Uterus (tissue), 4 donors: ENCODE data around the gene ELP2. TPM values are rescaled to one million over a fixed set of nuclear protein-coding genes. Genes with fewer than 3 reads are reported as not detected.
"Not testable (repeated sequence)": the region's sequence is repeated elsewhere in the genome, so short reads cannot be mapped to it uniquely, and the experiment has no call there.

Source experiments
- DNase-seq, 2 donors: peaks; one replicate each; pipeline ENCODE4 v3.0.0-alpha.2; 2019 to 2020
- H3K27ac ChIP-seq, 2 donors: fragments of 200-600 bp; sonication (generic); 1 replicate in 1 of 2; 2 replicates in 1 of 2; pipeline ENCODE4 v1.5.1; 2016 to 2018
- H3K27me3 ChIP-seq, 2 donors: fragments of 200-600 bp; sonication (generic); one replicate each; pipeline ENCODE4 v1.5.1; 2018 to 2019; ENCODE audit warnings: control low read depth in 1 of 2
- H3K36me3 ChIP-seq, 2 donors: fragments of 200-600 bp; sonication (generic); one replicate each; pipeline ENCODE4 v1.5.1; 2019; ENCODE audit warnings: control low read depth in 1 of 2
- H3K4me1 ChIP-seq, 2 donors: fragments of 200-600 bp; sonication (generic); one replicate each; pipeline ENCODE4 v1.5.1; 2018 to 2019; ENCODE audit warnings: control low read depth in 1 of 2
- H3K4me3 ChIP-seq, 2 donors: fragments of 200-600 bp; sonication (generic); 1 replicate in 1 of 2; 2 replicates in 1 of 2; pipeline ENCODE4 v1.5.1; 2018 to 2019; ENCODE audit warnings: mild to moderate bottlenecking in 1 of 2
- H3K9me3 ChIP-seq, 2 donors: fragments of 200-600 bp; sonication (generic); one replicate each; pipeline ENCODE4 v1.5.1; 2019; ENCODE audit warnings: control low read depth in 1 of 2
- POLR2A ChIP-seq, 2 donors: fragments of 450-650 bp; IDR thresholded peaks; one replicate each; pipeline ENCODE4 v1.6.1; 2016; ENCODE audit warnings: antibody characterized with exemption in 2 of 2, mild to moderate bottlenecking in 1 of 2, moderate library complexity in 1 of 2
- intact Hi-C: fragments of 100-400 bp; cut with DNase I; formaldehyde crosslinking; loops from one replicate; pipeline ENCODE4 v1.15.1; 2023; ENCODE audit warnings: low total_unique reads
- total RNA-seq, 4 donors: library from RNA; depleted of rRNA in 3 of 4; stranded (reverse); fragments of >200 nt in 3 of 4; gene quantifications; one replicate each; pipeline versions ENCODE4 v1.1.0 to v1.2.4, GENCODE V29; 2014 to 2023
- TF ChIP-seq, protein P1 (sequence below), 4 experiments: fragments of 200-600 bp in 2 of 4; fragments of 450-650 bp in 2 of 4; sonication (generic) in 2 of 4; IDR thresholded peaks; one replicate each; pipeline ENCODE4 v1.5.1; 2016 to 2019; ENCODE audit warnings: antibody characterized with exemption in 4 of 4, mild to moderate bottlenecking in 2 of 4, moderate library complexity in 1 of 4
- donor health status: DM: yes; HTN: yes; CAD: no.

ELP2 gene
- total RNA-seq, 4 donors from 2014 or later, result 73.3 to 152 (median 113) TPM

DNA sequence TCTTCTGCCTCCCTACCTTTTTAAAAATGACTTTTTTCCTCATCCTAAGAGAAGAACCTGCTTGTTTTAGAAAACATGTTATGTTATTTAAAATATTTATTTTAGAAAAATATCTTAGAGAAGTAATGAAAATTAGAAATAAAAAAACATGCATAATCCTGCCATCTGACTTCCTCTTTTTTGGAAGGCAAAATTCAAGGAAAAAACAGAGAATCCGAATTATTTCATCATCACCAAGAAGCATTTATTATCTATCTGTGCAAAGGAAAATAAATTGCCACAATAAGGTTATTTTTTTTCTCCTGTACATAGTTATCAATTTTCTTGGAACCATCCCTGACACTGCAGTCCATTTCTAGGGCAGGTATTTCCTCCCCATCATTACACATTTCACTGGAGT lies 15.0 kb upstream of the ELP2 start:
- H3K27me3 ChIP-seq, result no peaks in the 10 kb centered on the region
- no peak overlapping the region for H3K4me3 ChIP-seq
- TF ChIP-seq POLR2A (IDR thresholded peaks at IDR 0.05), result no peak
- TF ChIP-seq, protein P1, sequence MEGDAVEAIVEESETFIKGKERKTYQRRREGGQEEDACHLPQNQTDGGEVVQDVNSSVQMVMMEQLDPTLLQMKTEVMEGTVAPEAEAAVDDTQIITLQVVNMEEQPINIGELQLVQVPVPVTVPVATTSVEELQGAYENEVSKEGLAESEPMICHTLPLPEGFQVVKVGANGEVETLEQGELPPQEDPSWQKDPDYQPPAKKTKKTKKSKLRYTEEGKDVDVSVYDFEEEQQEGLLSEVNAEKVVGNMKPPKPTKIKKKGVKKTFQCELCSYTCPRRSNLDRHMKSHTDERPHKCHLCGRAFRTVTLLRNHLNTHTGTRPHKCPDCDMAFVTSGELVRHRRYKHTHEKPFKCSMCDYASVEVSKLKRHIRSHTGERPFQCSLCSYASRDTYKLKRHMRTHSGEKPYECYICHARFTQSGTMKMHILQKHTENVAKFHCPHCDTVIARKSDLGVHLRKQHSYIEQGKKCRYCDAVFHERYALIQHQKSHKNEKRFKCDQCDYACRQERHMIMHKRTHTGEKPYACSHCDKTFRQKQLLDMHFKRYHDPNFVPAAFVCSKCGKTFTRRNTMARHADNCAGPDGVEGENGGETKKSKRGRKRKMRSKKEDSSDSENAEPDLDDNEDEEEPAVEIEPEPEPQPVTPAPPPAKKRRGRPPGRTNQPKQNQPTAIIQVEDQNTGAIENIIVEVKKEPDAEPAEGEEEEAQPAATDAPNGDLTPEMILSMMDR (IDR thresholded peaks at IDR 0.05), result no peak
- no peak for DNase-seq
- intact Hi-C loops, result no loop called here
- H3K9me3 ChIP-seq, result no peaks in the 10 kb centered on the region
- no peaks in the 10 kb centered on the region for H3K36me3 ChIP-seq
- no peaks in the 10 kb centered on the region for H3K4me1 ChIP-seq
- no peak overlapping the region for H3K27ac ChIP-seq

DNA sequence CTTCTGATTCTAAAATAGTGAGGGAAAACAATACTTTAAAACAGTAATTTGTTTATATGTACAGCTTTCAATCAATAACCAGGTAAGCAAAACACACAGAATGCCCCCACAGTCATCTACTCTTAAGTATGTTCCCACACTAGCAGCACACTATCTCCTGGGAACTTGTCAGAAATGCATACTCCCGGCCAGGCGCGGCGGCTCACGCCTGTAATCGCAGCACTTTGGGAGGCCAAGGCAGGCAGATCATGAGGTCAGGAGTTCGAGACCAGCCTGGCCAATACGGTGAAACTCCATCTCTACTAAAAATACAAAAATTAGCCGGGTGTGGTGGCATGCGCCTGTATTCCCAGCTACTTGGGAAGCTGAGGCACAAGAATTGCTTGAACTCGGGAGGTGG lies 12.9 kb upstream of the ELP2 start:
- H3K27me3 ChIP-seq, DNase-seq, H3K4me1 ChIP-seq, H3K36me3 ChIP-seq, intact Hi-C loops, H3K4me3 ChIP-seq, H3K27ac ChIP-seq, H3K9me3 ChIP-seq: not testable (repeated sequence)

DNA sequence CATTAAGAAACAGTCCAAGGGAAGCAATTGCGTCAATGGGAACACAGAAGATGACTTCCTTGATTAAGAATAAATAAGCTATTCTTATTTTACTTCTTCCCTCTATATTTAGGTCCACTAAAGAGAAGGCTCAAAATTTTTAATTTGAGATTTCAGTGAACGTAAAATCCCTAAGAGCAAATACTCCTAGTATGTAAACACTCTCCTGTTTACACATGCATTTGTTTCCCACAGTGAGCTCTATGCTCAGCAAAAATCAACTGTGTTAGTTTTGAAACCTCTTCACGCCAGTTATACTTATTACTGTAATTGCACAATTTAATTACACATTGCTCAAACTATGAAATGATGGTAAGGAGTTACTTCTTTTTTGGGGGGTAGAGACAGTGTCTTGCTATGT lies 9.4 kb upstream of the ELP2 start:
- Histone ChIP-seq H3K27me3 (no peaks in the 10 kb centered on the region), H3K4me3 (no peak overlapping the region), H3K9me3 (no peaks in the 10 kb centered on the region), H3K27ac (no peak overlapping the region), H3K4me1 (no peaks in the 10 kb centered on the region), H3K36me3 (no peaks in the 10 kb centered on the region)
- TF ChIP-seq, protein P1 (IDR thresholded peaks at IDR 0.05), result no peak
- no peak for TF ChIP-seq POLR2A (IDR thresholded peaks at IDR 0.05)
- intact Hi-C loops, result no loop called here
- DNase-seq, result no peak

DNA sequence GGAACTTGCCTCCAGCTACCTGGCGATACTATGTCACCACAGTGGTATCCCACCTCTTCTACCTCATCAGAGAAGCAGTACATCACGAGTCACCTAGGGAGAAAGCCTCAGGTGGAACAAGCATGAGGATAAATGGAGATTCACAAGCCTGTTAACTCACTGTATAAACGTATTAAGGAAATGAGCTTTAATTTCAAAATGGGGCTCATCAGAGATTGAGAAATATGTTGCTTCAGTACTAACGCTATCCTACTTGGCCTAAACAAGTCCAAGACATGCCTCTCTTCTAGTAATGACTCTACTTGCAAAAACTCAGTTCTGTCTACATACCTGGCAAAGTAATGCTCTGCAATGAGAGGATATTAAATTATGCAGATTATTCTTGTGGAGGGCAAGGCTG lies 4.9 kb upstream of the ELP2 start:
- no peaks in the 10 kb centered on the region for H3K4me1 ChIP-seq
- no peaks in the 10 kb centered on the region for H3K36me3 ChIP-seq
- intact Hi-C loops, result no loop called here
- no peak for TF ChIP-seq POLR2A (IDR thresholded peaks at IDR 0.05)
- TF ChIP-seq, protein P1 (IDR thresholded peaks at IDR 0.05), result no peak
- H3K27me3 ChIP-seq, result no peaks in the 10 kb centered on the region
- no peak for DNase-seq
- no peaks in the 10 kb centered on the region for H3K9me3 ChIP-seq
- H3K27ac ChIP-seq, result no peak overlapping the region
- no peak overlapping the region for H3K4me3 ChIP-seq

DNA sequence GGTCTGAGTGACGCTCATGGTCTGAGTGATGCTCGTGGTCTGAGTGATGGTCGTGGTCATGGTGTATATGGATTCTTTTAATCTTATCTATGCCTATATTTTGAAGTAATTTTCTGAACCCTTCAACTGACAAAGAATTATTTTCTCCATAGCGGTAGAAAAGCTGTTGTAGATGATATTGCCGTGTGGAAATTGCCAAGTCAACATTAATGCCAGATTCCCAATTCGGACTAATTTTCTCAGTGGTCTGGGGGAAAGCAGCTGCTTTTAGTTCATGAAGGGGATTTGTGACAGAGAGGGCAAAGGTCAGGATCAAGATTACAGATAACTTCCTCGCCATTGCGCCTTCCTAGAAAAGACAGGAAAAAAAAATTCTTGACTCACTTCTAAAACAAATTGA lies 3.0 kb upstream of the ELP2 start:
- H3K4me1 ChIP-seq, result peaks cover 0 to 5% of the 10 kb centered on the region in 2 donors
- TF ChIP-seq, protein P1 (IDR thresholded peaks at IDR 0.05), result no peak
- H3K27ac ChIP-seq, result no peak overlapping the region
- no peak for DNase-seq
- H3K9me3 ChIP-seq, result no peaks in the 10 kb centered on the region
- H3K27me3 ChIP-seq, result no peaks in the 10 kb centered on the region
- intact Hi-C loops, result no loop called here
- no peak overlapping the region for H3K4me3 ChIP-seq
- H3K36me3 ChIP-seq, result no peaks in the 10 kb centered on the region

DNA sequence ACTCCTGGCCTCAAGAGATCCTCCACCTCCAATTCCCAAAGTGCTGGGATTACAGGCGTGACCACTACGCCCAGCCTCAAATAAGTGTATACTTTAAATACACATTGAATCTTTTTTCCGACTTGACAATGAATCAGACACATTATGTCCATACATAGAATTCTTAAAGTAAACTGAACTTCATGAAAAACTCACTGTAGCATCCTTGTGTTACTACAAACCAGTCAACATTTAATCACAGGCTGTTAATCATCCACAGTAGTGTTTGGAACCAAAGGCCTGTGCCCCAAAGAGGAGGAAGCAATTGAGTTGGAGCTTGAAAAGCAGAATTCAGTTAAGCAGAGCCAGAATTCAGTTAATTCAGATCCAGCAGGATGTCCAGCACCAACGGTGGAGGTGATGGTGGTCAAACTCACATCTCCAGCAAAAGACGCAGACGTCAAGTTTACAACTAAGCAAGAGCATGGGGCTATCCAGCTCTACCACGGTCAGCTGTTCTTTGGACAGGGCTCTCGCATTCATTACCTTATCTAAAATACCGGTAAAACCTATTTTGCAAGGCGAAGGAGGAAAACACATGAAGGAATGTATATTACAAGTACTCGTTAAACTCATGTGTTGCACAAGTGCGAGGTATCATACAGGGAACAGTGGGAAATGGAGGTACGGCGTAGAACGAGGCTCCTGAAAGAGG lies 1.7 kb upstream of the ELP2 start:
- Histone ChIP-seq H3K27ac (peak overlapping the region; percentile 98 to 100), H3K9me3 (no peaks in the 10 kb centered on the region), H3K27me3 (no peaks in the 10 kb centered on the region), H3K4me1 (peaks cover 0 to 5% of the 10 kb centered on the region in 2 donors), H3K4me3 (peak overlapping the region; percentile 89 to 97), H3K36me3 (no peaks in the 10 kb centered on the region)
- TF ChIP-seq, protein P1 (IDR thresholded peaks at IDR 0.05), result no peak
- TF ChIP-seq POLR2A (IDR thresholded peaks at IDR 0.05), result no peak
- no peak for DNase-seq
- intact Hi-C loops, result no loop called here
